CD4-positive, alpha-beta T cell treated with Interleukin-4 for 1 hour (primary cell): ENCODE data around the gene ANKRD13D.

ENCODE experiments used
- DNase-seq, 2 donors: peaks; one replicate each; pipeline ENCODE4 v3.0.0-alpha.2; 2020 to 2022

The ANKRD13D gene

DNA sequence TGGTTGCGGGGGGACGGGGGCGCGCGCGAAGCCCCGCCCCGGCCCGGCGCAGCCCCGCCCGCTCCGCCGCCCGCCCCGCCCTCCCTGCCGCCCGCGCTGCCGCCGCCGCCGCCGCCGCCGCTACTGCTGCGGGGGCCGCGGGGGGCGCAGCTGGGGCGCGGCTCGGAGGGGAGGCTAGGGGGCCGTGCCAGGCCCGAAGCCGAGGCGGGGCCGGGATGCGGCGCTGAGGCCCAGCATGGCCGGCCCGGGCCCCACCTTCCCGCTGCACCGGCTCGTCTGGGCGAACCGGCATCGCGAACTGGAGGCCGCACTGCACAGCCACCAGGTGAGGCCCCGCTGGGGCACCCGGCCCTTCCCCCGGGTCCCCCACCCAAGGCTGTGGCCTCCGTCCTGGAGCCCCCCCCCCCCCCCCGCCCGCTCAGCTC lies at the start of gene ANKRD13D:
Gene ANKRD13D (plus strand): TSS at position 78 of the 425 bp plus-strand sequence. CDS start 158 bp downstream, at position 236.
- no peak for DNase-seq

DNA sequence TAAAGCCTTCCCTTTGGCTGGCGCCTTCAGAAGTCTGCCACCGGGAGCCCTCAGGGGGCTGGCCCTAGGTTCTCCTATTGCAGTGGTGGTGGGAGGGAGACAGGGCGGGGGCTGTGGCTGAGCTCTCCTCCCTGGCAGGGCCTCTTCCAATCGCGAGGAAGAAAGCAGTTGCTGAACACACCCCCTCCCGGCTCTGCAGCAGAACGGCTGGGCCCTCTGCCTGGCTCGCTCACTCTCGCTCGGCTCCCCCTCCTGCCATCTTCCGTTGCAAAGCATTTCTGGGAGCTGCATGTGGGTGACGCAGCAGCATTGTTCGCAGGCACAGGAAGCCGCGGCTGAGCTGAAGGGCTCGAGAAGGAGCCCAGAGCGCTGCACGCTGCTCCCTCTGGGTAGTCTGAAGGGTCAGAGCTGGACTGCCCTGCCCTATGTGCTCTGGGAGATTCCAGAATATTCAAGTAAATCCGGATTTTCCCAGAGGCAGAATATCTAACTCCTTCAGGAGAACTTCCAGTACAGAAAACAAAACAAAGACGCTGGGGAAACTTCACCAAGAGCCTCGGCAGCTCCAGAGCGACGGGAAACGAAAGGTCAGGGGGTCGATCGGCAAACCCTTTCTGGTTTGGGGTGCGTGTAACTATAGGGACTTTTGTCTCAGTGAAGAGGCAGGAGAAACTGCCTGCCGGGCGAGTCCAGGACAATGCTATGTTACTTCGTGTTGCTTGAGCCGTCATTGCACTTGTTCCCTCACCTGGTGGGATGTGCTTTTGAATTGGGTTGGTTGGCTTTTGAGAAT lies 49.1 kb upstream of the ANKRD13D start:
- peak; percentile 98 for DNase-seq

DNA sequence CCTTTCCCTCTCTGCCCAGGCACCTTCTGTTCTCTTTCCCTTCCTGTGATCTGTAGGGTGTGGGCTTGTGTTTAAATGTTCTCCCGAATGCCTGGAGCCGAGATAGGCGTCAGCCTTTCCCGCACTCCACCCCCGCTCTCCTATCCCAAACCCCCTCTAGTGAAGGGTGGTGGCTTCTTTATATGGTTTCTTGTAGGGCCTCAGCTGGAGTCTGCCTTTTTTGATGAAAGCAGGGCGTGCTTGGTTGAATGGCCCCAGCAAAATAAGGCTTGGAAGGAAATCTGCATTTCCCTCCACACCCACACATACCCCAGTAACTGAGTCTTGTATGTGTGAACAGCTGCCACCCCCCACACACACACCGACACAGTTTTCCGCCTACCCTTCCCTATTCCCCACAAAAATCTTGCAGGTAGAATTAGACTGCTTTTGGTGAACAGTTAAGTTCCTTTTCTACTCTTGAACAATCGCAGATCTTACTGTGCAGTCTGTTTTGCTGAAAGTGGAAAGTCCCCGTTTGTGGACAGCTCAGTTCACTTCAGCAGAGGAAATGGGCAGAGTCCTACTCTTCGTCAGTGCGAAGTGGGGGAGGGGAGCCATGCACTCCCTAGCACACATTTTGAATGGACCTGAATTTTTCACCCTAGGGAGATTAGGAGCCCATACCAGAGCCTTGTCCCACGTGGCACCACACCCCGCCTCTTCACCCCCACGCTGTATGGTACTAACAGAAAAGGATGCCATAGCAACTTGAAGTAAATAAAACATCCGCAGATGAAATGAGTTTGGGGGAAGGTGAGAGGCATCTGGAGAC lies 48.3 kb upstream of the ANKRD13D start:
- DNase-seq, result peak; percentile 92

DNA sequence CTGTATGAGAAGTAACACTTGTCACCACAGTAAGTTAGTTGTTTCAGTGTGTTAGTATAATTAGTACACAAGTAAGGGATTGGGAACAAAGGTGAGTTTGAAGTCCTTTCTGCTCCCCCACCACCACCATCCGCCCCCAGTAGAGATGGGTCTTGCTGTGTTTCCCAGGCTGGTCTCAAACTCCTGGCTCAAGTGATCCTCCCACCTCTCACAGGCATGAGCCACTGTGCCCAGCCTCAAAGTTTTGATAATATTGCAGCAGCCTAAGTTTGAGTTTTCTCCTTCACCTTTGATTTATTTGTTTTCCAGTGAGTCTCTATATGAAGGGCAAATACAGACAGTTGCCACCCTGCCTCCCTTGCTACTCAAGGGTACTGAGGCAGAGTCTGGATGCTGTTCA lies 46.6 kb upstream of the ANKRD13D start:
- DNase-seq, result no peak

DNA sequence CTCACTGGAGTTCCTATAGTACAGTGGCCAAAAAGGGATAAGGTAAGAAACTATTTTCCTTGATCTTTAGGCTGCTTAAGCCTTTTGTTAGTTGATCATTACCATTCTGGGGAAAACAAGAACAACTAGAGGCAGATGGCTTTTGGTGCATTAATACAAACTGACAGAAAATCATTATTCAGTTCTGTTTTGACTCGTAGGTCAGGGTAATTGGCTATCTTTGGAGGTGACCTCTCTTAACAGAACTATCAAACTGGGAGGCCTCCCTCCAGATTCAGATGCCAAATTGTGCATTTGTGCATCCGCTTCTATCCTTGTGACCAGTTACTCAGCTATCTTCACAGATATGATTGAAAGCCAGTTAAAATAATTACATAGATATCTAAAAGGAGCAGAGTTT lies 46.1 kb upstream of the ANKRD13D start:
- DNase-seq, result no peak

DNA sequence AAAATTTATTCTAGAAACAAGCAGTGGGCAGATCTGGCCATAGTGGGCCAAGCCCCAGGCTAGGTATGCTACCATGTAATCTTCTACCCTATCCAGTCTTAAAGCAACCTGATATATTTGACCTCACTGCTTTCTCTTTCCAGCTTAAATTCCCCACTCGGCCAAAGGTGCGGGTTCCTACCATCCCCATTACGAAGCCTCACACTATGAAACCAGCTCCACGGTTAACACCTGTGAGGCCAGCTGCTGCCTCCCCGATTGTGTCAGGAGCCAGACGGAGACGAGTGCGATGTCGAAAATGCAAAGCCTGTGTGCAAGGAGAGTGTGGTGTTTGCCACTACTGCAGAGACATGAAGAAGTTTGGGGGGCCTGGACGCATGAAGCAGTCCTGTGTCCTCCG lies 44.1 kb upstream of the ANKRD13D start:
- DNase-seq, result no peak

DNA sequence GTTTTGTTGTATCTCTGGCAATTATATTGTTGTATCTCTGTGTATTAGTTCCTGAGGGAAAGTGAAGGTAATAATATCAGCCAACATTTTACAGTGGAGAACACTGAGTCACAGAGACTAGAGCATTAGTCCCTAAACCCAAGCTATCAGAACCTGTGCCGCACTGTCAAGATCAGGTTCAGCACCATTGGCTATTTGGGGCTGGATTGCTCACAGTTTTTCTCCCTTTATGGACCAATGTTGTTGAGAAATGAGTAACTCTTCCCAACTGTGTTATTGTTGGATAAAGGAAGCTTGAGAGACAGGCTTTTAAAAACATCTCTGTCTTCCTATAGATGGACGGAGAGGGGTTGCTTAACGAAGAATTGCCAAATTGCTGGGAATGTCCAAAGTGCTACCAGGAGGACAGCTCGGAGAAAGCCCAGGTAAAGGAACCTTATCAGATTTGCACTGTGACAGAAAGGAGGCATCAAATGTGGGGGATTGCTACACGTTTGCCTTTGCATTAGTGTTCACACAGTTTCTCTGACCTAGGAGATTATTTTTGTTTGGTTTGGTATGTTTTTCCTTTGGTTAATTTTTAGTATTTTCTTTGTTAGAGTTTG lies 41.1 kb upstream of the ANKRD13D start:
- no peak for DNase-seq

DNA sequence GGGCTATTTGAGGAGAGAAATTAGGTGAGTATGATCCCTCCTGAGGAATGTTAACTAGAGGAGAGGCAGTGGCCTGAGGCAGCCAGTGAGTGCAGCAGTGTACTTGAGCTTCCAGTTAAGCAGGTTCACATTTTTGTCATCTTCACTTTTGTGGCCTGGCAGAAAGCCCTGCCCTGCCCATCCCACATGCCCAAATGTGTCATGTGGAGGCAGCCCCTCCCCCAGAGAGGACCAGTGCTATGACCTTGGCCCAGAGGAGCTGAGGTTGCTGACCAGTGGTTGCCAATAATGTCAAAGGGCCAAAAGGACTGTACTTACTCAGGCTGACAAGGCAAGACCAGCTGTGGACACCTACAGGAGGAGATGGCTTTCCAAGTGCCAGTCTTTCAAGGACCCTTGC lies 40.5 kb upstream of the ANKRD13D start:
- no peak for DNase-seq

DNA sequence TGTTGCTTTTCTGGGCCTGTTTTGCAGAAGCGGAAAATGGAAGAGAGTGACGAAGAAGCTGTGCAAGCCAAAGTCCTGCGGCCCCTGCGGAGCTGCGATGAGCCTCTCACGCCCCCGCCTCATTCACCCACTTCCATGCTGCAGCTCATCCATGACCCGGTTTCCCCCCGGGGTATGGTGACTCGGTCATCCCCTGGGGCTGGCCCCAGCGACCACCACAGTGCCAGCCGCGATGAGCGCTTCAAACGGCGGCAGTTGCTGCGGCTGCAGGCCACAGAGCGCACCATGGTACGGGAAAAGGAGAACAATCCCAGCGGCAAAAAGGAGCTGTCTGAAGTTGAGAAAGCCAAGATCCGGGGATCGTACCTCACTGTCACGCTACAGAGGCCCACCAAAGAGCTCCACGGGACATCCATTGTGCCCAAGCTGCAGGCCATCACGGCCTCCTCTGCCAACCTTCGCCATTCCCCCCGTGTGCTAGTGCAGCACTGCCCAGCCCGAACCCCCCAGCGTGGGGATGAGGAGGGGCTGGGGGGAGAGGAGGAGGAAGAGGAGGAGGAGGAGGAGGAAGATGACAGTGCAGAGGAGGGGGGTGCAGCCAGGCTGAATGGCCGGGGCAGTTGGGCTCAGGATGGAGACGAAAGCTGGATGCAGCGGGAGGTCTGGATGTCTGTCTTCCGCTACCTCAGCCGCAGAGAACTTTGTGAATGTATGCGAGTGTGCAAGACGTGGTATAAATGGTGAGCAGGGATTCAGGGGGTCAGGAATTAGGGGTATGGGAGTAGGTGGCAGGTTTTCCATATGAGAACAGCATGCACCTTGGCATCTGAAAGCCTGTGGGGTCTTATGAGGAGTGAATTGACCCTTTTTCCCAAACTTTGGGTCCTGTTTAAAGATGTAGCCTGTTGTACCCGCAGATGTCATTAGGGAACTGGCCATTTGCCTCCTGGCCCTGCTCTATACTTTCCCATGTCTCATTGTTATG lies 38.8 kb upstream of the ANKRD13D start:
- no peak for DNase-seq

DNA sequence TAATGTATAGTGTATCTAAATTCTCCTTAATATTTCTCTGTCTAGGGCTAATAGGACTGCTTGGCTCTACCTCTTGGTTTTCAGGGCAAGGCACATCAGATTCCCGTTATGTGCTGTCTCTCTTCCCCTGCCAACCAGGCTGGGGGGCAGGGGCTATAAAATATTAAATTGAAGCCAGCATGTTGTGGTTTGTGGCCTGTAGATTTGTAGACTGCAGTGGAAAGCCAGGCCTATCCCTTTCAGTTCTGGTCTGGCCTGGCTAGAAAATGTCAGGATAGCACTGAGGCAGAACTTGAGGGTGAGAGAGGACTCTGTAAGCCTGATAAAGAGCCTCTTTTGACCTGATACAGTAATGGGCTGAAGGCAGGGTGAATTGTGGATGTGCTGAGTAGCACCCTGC lies 37.3 kb upstream of the ANKRD13D start:
- no peak for DNase-seq

DNA sequence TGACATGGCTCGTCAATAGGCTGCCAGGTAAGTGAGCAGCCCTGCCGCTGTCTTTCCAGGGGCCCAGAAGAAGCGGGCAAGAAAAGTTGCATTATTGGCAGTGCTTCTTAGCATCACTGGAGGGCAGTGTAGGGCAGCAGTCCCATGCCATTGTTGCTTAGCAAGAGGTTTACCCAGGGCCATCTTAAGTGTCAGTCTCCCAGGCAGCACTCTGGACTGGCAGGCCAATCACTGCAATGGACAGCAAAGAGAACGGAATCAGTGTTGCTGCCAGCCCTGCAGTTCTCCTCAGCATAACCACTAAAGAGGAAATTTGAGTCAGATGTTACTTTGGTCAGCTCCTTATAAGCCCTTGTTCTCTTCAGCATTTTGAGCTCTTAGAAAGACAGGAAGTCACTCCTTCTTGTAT lies 36.3 kb upstream of the ANKRD13D start:
- DNase-seq, result peak; percentile 56 to 59

DNA sequence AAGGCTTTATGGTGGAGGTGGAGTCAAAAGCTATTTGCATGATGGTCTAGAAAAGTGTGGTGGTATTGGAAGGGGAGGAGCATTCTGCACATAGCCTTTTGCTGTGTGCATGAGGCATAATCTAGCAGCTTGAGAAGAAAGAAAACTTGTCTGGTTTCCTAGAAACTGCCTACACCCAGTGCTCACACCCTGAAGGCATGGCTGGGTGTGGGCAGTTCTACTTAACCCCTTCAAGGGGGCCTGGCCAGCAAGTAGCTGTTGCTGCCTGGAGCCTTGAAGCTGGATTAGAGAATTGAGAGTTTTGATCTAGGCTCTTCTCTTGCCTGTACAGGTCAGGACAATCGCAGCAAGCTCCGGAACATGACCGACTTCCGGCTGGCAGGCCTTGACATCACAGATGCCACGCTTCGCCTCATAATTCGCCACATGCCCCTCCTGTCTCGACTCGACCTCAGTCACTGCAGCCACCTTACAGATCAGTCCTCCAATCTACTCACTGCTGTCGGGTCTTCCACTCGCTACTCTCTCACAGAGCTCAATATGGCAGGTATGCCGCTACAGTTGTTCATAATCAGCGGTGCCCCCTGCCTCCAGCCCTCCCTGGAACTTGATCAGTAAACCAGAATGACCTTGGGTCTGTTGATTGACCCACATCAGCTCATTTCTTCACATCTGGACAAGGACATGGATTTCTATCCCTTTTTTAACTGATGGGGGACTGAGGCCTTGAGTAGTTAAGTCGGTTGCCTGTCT lies 35.1 kb upstream of the ANKRD13D start:
- DNase-seq, result no peak

DNA sequence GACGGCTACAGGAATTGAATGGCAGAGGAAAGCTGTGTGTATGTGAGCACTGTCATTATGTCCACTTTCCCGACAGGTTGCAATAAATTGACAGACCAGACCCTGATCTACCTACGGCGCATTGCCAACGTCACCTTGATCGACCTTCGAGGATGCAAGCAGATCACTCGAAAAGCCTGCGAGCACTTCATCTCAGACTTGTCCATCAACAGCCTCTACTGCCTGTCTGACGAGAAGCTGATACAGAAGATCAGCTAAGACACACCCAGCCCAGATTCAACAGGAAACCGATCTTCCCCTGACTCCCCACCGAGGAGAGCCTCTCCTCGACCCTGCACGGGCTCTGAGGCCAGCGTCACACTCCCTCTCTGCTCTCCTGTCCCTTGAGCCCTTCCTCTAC lies 34.3 kb upstream of the ANKRD13D start:
- DNase-seq, result no peak

DNA sequence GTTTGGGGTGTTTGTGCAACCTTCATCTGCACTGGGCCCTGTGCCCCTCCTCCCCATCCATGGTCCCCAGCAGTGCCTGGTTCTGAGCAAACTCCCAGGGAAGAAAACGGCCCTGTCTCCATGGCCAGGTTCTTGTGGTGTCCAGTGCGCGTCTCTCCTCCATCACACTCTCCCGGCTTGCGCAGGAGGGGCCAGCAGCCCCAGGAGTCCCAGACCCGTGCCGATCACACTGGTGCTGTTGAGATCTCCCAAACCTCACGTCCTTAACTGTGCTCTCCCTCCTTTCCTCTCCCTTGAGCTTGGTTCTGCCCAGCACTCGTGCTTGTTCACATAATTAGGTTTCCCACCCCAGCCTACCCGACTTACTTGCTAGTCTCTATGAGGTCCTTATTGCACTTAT lies 33.8 kb upstream of the ANKRD13D start:
- DNase-seq, result no peak

DNA sequence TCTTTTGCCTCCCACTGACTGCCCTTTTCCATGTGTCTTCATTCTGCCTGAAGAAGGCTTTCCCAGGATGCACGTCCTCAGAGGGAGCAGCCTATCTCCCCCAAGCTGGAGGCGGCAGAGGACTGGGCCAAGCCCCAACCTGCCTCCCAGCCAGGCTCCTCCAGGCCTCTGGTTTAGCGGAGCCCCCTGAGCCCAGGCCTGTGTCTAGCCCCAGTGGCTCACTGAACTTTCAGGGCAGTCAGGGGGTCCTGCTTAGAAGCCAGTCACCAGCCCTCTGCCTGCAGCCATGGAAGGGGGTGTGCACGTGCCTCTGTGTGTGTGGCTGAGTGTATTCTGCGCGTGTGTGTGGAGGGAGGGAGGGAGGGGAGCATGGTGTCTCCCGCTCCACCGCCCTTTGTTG lies 33.2 kb upstream of the ANKRD13D start:
- DNase-seq, result no peak

DNA sequence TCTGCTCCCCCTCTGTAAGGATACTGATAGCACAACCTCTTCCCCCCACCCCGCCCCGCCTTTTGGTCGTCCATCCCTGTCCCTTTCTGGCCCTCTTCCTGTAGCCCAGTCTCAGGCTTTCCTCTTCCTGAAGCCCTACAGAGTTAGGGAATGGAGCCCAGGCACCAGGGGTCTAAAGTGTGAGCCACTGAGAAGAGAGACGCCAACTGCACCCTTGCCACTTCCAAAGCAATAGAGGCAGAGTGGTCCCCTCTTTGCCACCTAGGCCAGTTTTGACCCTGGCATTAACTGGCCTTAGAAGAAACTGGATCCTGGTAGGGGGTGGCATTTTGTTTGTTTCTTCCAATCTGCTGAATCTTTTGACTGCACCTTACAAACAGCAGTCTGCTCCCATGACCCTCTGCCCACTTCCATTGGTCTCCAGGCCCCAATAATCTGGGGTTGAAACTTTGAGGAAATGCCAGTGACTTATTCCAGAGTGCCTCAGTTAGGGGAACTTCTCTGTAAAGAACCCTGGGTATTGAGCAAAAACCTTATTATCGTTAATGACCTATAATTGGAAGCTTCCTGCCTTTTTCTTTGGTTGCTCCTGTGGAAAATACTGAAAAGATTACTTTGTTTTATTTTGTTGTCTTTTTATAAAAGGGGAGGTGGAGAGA lies 32.5 kb upstream of the ANKRD13D start:
- no peak for DNase-seq

DNA sequence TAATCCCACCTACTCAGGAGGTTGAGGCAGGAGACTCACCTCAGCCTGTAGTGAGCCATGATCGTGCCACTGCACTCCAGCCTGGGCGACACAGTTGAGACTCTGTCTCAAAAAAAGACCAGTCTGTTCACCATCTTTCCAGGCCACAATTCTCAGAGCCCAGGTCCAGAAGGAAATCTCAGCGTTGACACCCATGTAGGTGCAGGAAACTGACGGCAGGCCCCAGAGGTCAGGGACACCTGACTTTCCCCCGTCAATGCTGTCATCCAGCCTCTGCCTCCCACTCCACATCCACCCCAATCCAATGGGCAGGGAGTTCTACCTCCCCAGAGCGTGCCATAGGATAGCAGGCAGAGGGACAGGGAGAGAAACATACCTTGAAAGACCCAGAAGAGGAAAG lies 28.7 kb upstream of the ANKRD13D start:
- DNase-seq, result no peak

DNA sequence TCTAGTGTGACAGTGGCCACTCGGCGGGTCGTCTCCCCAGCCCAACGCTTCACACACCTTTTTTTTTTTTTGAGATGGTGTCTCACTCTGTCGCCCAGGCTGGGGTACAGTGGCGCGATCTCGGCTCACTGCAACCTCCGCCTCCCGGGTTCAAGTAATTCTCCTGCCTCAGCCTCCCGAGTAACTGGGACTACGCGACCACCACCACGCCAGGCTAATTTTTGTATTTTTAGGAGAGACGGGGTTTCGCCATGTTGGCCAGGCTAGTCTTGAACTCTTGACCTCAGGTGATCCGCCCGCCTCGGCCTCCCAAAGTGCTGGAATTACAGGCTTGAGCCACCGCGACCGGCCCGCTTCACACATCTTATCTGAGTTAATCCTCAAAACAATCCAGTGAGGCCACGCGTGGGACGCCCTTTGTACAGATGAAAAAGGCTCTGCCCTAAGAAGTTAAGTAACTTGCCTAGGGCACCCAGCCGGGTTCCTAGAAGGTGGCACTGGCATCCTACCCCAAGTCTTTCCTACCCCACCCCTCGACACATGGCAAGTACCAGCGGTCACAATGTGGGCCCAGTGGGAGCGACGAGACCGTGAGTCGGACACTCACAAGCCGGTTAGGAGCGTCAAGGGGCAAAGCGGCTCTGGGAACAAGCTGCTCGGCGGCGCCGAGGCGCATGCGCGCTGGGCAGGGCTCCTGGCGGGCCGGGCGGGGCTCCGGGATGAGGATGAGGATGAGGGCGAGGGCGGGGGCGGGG lies 28.0 kb upstream of the ANKRD13D start:
- peak in 1 of 2 donors; percentile 37 for DNase-seq

DNA sequence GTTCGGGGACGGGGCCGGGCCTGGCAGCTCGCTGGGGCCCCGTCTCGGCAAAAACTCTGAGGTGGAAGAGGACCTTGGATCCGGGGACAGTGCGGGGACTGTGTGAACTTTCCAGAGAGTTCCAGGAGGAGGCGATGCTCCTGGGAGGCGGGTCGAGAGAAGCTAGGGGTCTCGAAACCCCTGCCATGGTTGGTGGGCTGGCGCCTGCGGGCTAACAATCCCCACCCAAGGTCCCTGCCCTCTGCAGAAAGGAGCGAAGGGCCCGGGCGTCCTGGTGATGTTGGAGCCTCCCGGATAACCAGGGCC lies 27.5 kb upstream of the ANKRD13D start:
- DNase-seq, result no peak

DNA sequence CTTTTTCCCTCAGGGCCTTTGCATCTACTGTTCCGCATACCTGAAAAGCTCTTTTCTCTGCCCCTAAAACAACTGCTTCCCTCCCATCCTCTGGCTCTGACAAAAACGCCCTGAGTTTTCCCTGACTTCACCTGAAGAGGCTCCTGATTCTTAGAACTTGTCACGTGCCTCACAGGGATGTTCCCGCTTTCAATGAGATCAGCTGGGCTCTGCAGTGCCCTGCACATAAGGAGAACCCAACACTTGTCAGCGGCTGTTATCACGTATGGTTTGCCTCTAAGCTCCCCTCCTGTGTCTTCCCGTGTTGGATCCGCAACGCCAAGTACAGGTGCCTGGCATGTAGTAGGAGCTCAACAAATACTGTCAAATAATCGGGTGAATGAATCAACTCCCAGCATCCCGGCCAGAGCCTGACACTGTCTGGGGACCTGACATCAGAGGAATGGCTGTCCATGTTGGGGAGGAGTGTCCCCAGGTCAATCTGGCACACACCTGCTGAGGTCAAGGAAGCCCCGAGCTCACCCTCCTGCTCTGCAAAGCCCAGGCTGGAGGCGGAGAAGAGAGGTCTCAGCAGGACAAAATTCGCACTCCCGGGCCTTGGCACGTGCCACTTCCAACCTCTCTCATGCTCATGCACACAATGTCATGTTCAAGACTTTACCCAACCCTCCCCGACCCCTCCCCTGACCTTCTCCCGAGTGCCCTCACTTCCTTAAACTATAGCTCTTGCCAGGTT lies 27.0 kb upstream of the ANKRD13D start:
- no peak for DNase-seq
